Astrocyte of the cerebellum (primary cell): Measurements from ENCODE around the gene SMYD4.
"Not testable (repeated sequence)": the region's sequence is repeated elsewhere in the genome, so short reads cannot be mapped to it uniquely, and the experiment has no call there.

Experiments
- DNase-seq: peaks from one replicate; pipeline ENCODE4 v3.0.0-alpha.2; 2011; ENCODE audit warnings: low read depth
- H3K4me3 ChIP-seq: 2 replicates; pipeline ENCODE4 v1.5.1; 2011; ENCODE audit warnings: mild to moderate bottlenecking, low read depth, low read length, moderate library complexity
- CTCF ChIP-seq: IDR thresholded peaks from 2 replicates; pipeline ENCODE4 v1.5.1; 2012; ENCODE audit warnings: low read length, low read depth, moderate library complexity, mild to moderate bottlenecking; ENCODE audit errors: missing control alignments
- in situ Hi-C: cut with HindIII; loops from 2 replicates; pipeline ENCODE4 v1.10.0; 2017; ENCODE audit warnings: low sequenced_read_pairs

Gene SMYD4

GRCh38 chr17:1810450-1811103, 19.1 kb downstream of the SMYD4 start:
- DNase-seq: no peak
- no peak for TF ChIP-seq CTCF
- in situ Hi-C loops: no loop called here
- H3K4me3 ChIP-seq: no peak overlapping the region

GRCh38 chr17:1809815-1810214, 19.9 kb downstream of the SMYD4 start:
- in situ Hi-C loops, H3K4me3 ChIP-seq, DNase-seq: not testable (repeated sequence)

- DNase-seq: no peak
- no peak overlapping the region for H3K4me3 ChIP-seq
- in situ Hi-C loops: no loop called here
- no peak for TF ChIP-seq CTCF
Observed at GRCh38 chr17:1808644-1809043, 21.1 kb downstream of the SMYD4 start.

GRCh38 chr17:1807890-1808289, 21.8 kb downstream of the SMYD4 start:
- in situ Hi-C loops: no loop called here
- no peak overlapping the region for H3K4me3 ChIP-seq
- no peak for DNase-seq
- TF ChIP-seq CTCF: no peak

- no peak overlapping the region for H3K4me3 ChIP-seq
- TF ChIP-seq CTCF: no peak
- in situ Hi-C loops: no loop called here
- DNase-seq: no peak
Observed at GRCh38 chr17:1803280-1803679, 26.4 kb downstream of the SMYD4 start.

GRCh38 chr17:1802429-1802828, 27.3 kb downstream of the SMYD4 start:
- in situ Hi-C loops: no loop called here
- no peak overlapping the region for H3K4me3 ChIP-seq
- TF ChIP-seq CTCF: no peak
- no peak for DNase-seq

GRCh38 chr17:1800712-1801111, 29.0 kb downstream of the SMYD4 start:
- no peak for TF ChIP-seq CTCF

More at GRCh38 chr17:1800712-1801111, 29.0 kb downstream of the SMYD4 start:
- in situ Hi-C loops: no loop called here
- DNase-seq: no peak
- no peak overlapping the region for H3K4me3 ChIP-seq
